ENCODE results near the gene ZNF550. TPM values are rescaled to one million over a fixed set of nuclear protein-coding genes. Genes with fewer than 3 reads are reported as not detected.
"Not testable (repeated sequence)": the region's sequence is repeated elsewhere in the genome, so short reads cannot be mapped to it uniquely, and the experiment has no call there.

Gene ZNF550
- total RNA-seq, 1 donor: 13.5 TPM

GRCh38 chr19:57499332-57499679 lies 60.4 kb downstream of the ZNF550 start:
- not testable (repeated sequence) for H3K4me1 ChIP-seq (ENCODE audit: insufficient read depth, low read length); H3K27me3 ChIP-seq (ENCODE audit: insufficient read depth, low read length); H3K4me3 ChIP-seq (ENCODE audit: low read length)
- H3K9me3 ChIP-seq (ENCODE audit: low read depth, low read length): peaks cover 12% of the 10 kb centered on the region

GRCh38 chr19:57488299-57488644 lies 71.4 kb downstream of the ZNF550 start:
- H3K4me1 ChIP-seq (ENCODE audit: insufficient read depth, low read length): peaks cover 12% of the 10 kb centered on the region
- not testable (repeated sequence) for H3K9me3 ChIP-seq (ENCODE audit: low read depth, low read length); H3K4me3 ChIP-seq (ENCODE audit: low read length); H3K27me3 ChIP-seq (ENCODE audit: insufficient read depth, low read length)

GRCh38 chr19:57487477-57488298 lies 72.0 kb downstream of the ZNF550 start, which contains the start of gene ZNF419:
ZNF419 (plus strand) TSS chr19:57487750; CDS start chr19:57487951, 201 bp downstream.
- not testable (repeated sequence) for H3K9me3 ChIP-seq (ENCODE audit: low read depth, low read length); H3K27me3 ChIP-seq (ENCODE audit: insufficient read depth, low read length)
- peaks cover 12% of the 10 kb centered on the region for H3K4me1 ChIP-seq (ENCODE audit: insufficient read depth, low read length)
- H3K4me3 ChIP-seq (ENCODE audit: low read length): peak within 1 kb of the TSS; percentile 72

Other genes starting within 250 kb of the ZNF550 start
- gene ZNF543, start 239.4 kb downstream of the ZNF550 start, total RNA-seq: 5.6 TPM
- gene ZNF304, start 208.6 kb downstream of the ZNF550 start, total RNA-seq: 4.5 TPM
- 10.9 TPM for gene TRAPPC2B, start 196.3 kb downstream of the ZNF550 start, total RNA-seq
- 1.0 TPM for gene ZNF547, start 196.3 kb downstream of the ZNF550 start, total RNA-seq
- gene ZNF548, start 170.0 kb downstream of the ZNF550 start, total RNA-seq: 46.3 TPM
- 8.1 TPM for gene ZNF17, start 148.7 kb downstream of the ZNF550 start, total RNA-seq
- gene ZNF749, start 124.5 kb downstream of the ZNF550 start, total RNA-seq: 5.0 TPM
- 0.21 TPM for gene VN1R1, start 102.7 kb downstream of the ZNF550 start, total RNA-seq
- gene ZNF772, start 82.3 kb downstream of the ZNF550 start, total RNA-seq: 2.6 TPM
- gene ZNF419, start 72.1 kb downstream of the ZNF550 start, total RNA-seq: 7.6 TPM
- 11.3 TPM for gene ZNF773, start 59.9 kb downstream of the ZNF550 start, total RNA-seq
- 8.1 TPM for gene ZNF549, start 32.5 kb downstream of the ZNF550 start, total RNA-seq
- 5.7 TPM for gene ZNF416, start 19.0 kb upstream of the ZNF550 start, total RNA-seq
- gene ZIK1, start 24.3 kb upstream of the ZNF550 start, total RNA-seq: 8.4 TPM
- gene ZNF530, start 40.0 kb upstream of the ZNF550 start, total RNA-seq: 2.1 TPM
- 36.8 TPM for gene ZNF134, start 54.4 kb upstream of the ZNF550 start, total RNA-seq
- gene ZNF211, start 73.3 kb upstream of the ZNF550 start, total RNA-seq: 31.1 TPM
- not detected for gene ZSCAN4, start 109.1 kb upstream of the ZNF550 start, total RNA-seq
- 32.7 TPM for gene ZNF551, start 122.1 kb upstream of the ZNF550 start, total RNA-seq
- 5.5 TPM for gene ZNF154, start 149.3 kb upstream of the ZNF550 start, total RNA-seq
- 10.3 TPM for gene ZNF671, start 167.8 kb upstream of the ZNF550 start, total RNA-seq
- 36.6 TPM for gene ZNF776, start 187.0 kb upstream of the ZNF550 start, total RNA-seq
- gene ZNF586, start 209.8 kb upstream of the ZNF550 start, total RNA-seq: 56.8 TPM

All from mononuclear cell (primary cell).